Measurements from ENCODE around the gene TNNT3.

Gene TNNT3

DNA sequence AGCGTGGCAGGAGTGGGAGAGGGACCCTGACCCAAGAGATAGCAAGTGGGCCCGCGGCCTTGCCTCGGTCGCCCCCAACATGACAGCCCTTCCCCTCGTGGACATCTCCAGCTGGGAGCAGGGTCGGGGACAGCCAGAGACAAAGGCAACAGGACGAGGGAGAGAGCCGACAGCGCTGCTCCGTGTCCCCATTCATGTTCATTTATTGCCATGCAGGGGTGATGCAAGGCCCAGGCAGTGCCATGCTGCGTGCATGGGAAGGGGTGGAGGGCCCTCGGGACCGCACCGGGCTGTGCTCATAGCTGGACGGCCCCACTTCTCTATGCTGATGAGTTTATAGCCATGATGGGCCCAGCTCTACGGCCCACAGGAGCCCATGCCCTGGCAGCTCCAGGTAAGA lies 40.3 kb downstream of the TNNT3 start:
- DNase-seq = no peak

DNA sequence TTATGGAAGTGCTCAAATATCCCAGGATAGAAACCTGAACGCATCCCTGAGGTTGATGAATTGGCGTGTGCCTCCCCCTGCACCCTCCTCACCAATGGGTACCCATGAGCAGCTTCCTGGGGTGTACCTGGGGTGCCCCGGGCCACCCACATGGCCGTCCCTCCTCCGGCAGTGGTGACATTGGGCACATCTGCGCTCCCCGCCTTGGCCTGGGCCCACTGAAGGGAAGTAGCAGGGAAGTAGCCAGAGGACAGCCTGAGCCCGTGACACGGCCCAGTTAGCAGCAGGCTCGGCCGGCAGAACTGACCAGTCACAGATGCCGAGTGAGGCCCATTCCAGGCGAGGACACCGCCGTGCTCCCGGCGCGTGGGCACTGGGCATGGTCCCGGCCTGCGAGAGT lies 44.4 kb downstream of the TNNT3 start:
- no peak for DNase-seq

DNA sequence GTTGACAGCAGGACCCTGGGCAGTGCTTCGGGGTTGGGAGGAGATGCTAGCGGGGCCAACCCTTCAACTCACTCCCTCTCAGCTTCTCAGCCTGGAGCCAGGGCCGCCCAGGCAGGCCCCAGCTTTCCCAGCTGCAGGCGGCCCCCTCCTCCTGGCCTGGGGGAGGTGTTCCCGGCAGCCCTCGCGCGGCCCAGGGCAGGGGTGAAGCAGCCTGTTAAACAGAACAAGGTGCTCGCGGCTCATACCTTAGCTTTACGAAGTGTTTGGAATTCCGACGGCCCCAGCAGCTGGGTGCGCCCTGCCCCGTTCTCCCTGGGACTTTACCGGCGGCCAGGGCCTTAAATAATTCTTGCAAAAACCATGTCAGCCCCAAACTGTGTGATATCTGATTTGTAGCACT lies 44.8 kb downstream of the TNNT3 start:
- no peak for DNase-seq

DNA sequence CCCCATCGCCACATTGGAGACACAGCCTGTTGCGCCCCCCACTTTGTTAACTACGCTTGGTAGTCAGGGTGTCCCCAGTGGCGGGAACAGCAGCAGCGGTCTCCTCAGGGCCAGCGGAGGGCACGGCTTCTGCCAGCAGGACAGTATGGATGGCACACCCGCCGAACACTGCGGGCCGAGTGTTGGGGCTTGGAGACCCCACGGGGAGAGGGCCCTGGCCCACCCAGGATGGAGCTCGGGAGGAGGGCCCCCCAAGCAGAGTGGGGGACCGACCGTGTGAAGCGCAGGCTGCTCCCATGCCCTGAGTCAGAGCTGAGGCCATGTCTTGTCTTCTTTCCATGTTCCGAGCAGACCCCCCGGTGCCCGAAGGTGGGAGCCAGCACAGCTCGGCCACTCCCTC lies 45.5 kb downstream of the TNNT3 start:
- no peak for DNase-seq

DNA sequence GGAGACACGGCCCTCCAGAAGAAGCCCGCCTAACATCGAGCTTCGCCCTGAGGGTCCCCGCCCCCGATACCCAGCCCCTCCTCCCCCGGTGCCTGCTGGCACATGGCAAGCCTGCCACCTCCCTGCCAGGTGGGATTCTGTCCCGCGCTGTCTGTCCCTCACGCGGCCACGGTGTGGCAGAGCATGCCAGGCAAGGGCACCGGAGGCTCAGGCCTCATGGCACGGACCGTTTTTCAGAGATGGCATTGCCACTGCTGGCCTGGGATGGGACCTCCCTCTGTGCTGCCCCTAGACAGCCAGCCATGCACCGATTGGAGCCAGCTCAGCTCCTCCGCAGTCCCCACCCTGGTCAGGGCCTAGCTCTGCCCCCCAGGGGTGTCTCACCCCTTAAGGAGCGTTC lies 47.0 kb downstream of the TNNT3 start:
- no peak for DNase-seq

DNA sequence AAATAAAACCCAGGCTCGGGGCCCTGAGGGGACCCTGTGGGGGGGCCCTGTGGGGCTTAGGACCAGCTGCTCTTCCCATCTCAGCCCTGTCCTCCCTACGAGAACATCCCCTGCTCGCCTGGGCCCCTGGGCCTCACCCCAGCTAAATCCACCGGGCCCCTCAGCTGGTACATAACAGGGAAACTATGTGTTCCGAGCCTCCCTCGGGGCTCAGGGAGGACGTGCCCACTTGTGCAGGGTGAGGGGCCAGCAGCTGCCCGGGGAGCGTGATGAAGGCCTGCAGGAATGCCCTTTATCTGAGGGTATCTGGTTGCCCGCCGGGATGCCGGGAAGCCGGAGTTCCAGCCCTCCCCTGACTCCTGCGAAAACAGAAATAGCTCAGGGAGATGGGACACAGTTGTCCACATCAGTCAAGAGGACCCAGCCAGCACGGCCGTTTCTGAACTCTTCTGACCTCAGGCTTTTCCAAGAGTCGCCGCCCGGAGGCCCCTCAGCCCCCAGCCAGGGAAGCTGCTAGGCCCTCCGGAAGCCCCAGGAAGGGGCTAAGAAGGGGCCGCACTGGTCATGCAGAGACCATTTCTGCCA lies 48.2 kb downstream of the TNNT3 start:
- no peak for DNase-seq

DNA sequence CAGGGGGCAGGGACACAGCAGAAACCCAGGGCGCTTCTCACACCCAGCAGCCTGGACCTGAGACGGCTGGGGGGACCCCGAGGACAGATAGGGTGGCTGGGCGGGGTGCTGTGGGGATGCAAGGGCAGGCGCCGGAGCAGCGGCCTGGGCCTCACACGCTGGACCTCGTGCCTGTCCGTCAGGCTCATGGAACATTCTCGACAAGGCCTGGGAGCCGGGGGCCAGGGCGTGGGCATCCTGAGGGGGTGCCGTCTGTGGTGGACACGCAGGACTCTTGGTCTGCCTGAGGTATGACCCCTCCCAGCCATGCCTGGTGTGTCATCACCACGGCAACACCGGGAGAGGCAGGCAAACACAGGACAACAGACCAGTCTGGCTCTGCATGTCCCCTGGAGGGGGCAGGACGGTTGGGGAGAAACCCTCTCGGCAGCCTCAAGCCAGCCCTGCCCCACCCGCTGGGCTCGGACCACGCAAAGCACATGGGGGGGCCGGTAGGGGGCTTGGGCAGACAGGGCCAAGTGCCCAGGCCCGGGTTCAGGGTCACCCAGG lies 49.0 kb downstream of the TNNT3 start:
- no peak for DNase-seq

DNA sequence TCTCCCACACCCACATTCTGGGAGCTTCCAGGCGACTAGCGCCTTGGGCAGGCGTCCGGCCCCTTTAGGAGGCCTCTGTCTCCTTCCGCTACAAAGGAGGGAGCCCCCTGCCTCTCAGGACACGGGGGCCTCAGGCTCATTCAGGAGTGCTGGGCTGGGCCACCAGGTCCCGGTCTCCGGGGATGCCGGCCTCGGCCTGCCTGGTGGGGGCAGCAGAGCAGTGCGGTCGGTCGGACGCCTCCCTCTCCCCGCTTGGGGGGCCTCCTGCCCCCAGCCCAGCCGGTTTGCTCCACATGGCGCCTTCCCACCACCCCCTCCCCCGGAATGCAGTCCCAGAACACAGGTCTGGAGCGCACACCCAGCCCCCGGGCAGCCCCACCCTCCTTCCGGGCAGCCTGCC lies 49.5 kb downstream of the TNNT3 start:
- no peak for DNase-seq

DNA sequence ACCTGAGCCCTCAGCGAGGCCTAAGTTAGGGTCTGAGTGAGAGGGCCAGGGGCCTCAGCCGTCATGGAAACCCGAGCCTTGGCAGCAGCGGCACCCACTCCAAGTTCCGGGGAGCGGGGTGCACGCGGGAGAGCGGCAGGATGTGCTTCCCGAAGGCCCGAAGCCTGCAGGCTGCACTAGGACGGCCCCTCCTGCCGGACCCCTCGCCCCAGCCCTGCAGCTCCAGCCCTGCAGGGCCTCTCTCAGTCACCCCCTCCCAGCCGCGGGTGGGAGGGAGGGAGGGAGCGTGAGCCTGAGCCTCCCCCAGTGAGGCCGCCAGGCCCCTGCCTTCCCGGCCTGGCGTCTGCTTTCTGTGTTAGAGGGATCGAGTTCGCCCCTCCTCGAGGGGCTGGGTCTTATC lies 50.3 kb downstream of the TNNT3 start:
- DNase-seq = no peak

DNA sequence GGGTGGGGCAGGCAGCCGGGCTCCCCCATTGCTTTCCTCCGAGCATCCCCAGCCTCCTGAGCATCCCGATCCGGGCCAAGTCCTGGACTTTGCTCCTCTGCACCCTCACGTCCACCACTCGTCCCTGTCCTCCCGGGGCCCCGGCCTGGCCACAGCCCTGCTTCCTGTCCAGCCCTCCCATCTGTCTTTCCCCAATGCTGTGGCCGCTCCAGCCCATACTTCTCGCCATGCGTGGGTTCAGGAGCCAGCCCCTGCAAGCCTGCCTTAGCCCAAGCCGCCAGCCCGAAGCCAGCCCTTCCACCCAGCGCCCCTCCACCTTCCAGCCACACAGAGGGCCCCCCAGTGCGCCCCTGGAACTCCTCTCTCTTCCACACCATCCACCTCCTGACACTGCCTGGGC lies 51.5 kb downstream of the TNNT3 start:
- DNase-seq = no peak

DNA sequence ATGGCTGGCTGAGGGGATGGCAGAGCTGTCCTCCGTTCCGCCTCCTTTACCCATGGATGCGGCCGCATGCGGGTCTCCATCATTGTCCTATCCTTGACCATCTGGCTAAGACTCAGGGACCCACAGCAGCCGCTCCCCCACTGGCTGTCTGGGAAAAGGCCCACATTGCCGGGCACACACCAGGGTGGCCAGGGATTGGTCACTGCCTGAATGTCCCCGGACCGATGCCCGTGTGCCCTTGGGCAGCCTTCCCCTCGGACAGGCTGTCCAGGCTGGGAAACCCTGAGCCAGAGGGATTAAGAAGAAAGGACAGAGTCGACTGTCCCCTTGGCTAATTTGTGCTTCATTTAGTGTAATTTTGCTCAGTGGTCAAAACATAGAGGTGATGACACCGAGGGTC lies 55.7 kb downstream of the TNNT3 start:
- no peak for DNase-seq

DNA sequence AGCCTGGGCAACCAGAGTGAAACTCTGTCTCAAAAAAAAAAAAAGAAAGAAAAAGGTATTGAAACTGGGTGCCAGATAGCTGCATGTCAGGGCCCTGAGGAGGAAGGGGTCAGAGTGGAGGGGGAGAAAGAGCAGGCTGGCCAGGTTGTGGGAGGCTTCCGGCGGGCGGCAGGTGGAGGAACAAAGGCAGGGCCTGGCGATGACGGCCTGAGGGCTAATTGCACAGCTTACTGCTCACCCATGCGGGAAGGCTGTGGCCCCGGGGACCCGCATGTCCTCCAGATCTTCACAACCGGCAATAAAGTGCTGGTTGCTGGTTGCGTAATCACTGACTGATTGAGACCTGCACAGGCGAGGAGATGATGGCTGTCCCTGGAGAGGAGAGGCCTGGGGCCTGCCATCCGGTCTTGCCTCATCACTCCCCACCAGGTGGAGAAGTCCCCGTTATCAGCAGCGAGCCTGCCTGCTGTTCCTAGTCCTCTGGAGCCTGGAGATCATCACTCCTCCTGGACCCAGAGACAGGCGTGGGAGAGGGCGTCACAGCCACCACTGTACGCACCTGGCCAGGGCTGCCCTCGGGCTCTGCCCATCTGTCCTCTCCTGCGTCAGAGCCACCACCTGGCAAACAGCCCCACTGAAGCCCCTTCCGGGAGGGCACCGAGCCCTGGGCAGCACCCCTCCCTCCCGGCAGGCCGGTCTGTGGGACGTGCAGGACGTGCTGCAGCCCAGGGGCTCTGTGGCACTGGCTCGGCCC lies 59.4 kb downstream of the TNNT3 start:
- DNase-seq = no peak

DNA sequence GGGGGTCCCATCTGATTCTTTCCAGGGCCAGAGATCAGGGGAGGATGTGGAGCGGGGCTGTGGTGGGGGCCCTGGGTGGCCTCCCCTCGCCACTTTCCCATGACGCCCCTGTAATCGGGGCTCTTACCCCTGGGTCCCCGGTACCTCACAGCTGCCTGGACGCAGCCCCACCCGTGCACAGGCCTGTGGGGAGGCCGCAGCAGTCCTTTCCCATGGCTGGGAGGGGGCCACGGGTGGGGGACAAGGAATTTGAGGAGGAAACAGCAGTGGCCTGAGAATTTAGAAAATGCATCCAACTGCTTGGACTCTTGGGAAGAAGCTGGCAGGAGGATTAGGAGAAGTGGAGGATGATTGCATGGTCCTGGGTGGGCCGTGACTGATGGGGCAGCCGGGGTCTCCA lies 60.1 kb downstream of the TNNT3 start:
- no peak for DNase-seq

DNA sequence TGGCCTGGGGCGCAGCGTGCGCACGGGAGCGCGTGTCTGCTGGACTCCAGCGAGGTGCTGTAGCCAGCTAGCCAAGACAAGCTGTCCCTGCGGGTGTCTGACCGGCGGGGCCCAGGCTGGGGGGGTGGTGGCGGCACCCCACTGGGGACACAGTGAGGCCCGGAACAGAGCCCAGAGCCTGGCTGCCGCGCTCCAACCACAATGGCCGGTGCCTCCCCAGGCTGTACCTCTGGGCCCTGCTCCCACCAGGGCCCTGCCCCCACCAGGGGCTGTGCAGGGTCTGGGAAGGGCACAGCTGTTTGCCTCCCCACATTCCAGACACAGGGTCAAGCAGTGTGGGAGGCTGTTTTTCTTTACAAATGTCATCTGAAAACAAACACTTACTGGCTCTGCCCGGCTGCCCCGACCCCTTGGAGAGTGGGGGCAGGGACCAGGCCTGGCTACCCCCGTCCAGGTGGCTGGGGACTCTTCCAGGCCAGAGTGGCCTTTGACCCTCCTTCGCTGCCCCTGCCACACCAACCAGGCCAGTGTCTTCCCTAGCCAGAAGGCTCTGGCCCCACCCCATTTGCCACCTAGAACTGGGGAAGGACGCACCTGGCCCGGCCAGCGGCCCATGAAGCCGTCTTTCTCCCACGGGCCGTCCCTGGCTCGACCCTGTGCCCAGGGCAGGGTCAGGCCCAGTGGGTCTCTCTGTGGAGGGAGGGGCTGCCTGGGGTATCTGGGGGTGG lies 63.5 kb downstream of the TNNT3 start:
- DNase-seq = no peak

DNA sequence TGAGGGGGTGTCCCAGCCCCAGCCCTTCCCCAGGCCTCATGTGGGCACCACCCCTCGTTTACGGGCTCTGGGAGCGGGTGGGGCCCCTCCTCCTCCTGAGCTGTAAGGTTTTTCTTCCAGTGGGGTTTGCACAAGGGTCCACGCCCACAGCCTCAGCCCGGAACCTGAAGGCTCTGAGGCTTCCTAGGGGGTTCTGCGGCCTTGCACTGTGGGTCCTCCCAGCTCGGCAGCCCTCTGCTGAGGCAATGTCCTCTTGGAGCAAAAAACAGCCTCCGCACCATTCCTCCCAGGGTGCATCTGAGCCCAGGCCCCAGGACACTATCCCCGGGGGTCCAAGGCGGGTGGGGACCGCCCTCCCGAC lies 64.1 kb downstream of the TNNT3 start:
- DNase-seq = no peak

DNA sequence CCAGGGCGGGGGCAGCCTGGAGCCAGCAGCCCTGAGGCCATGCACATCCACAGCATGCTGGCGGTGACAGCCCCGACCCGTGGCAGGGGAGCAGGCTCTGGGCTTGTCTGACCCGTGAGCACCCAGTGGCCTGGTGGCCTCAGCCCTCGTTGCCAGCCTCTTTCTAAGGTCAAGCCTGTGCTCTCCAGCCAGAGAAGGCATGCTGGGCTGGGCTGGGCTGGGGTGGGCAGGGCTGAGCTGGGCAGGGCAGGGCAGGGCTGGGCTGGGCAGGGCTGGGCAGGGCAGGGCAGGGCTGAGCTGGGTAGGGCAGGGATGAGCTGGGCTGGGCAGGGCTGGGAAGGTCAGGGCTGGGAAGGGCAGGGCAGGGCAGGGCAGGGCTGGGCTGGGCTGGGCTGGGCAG lies 67.5 kb downstream of the TNNT3 start:
- no peak for DNase-seq

DNA sequence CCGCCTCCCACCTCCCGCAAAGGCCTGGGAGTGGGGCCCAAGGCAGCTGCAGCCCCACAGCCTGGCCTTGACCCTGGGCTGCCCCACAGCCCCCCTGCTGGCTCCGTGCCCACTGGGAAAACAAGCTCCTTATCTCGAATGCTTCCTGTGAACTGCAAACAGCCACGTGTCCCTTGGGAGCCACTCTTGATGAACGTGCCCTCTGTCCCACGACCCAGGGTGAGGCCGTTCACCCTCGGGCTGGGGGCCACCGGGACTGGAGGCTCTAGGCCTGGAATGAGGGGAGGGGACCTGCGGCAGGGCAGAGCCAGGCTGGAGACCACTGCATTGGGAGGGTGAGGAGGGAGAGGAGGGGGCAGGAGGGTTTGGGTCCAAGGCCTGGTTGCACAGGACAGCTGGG lies 68.7 kb downstream of the TNNT3 start:
- DNase-seq = no peak

Data from inflammatory macrophage treated with lipopolysaccharide for 1 hour (primary cell).